Epithelial cell of prostate (primary cell): ENCODE results near the gene ABI2.
"Not testable (repeated sequence)": the region's sequence is repeated elsewhere in the genome, so short reads cannot be mapped to it uniquely, and the experiment has no call there.

Source experiments
- DNase-seq: peaks from one replicate; pipeline ENCODE4 v3.0.0-alpha.2; 2011; ENCODE audit warnings: low read depth, low spot score
- H3K27ac ChIP-seq: fragments of 450-650 bp; 2 replicates; pipeline ENCODE4 v1.5.1; 2017; ENCODE audit warnings: mild to moderate bottlenecking

Gene ABI2

GRCh38 chr2:203352604-203353255 is 24.5 kb downstream of the ABI2 start:
- no peak for DNase-seq
- no peak overlapping the region for H3K27ac ChIP-seq

GRCh38 chr2:203354966-203355365 is 26.8 kb downstream of the ABI2 start:
- no peak overlapping the region for H3K27ac ChIP-seq
- DNase-seq, result no peak

- H3K27ac ChIP-seq, result no peak overlapping the region
- DNase-seq, result no peak
These were observed 31.3 kb downstream of the ABI2 start for GRCh38 chr2:203359450-203359849.

GRCh38 chr2:203360833-203361430 is 32.7 kb downstream of the ABI2 start:
- no peak overlapping the region for H3K27ac ChIP-seq

GRCh38 chr2:203361495-203361894 is 33.3 kb downstream of the ABI2 start:
- no peak overlapping the region for H3K27ac ChIP-seq
- DNase-seq, result no peak

More at GRCh38 chr2:203360833-203361430, 32.7 kb downstream of the ABI2 start:
- DNase-seq, result no peak

GRCh38 chr2:203361922-203362321 is 33.7 kb downstream of the ABI2 start:
- no peak for DNase-seq
- no peak overlapping the region for H3K27ac ChIP-seq

GRCh38 chr2:203366639-203367466 is 38.7 kb downstream of the ABI2 start:
- DNase-seq, result no peak
- H3K27ac ChIP-seq, result no peak overlapping the region

- DNase-seq, H3K27ac ChIP-seq: not testable (repeated sequence)
These were observed 44.5 kb downstream of the ABI2 start for GRCh38 chr2:203372706-203373105.

- DNase-seq, result no peak
These were observed 48.0 kb downstream of the ABI2 start for GRCh38 chr2:203376173-203376572.

GRCh38 chr2:203379156-203379555 is 51.0 kb downstream of the ABI2 start:
- DNase-seq, result no peak
- no peak overlapping the region for H3K27ac ChIP-seq

More at GRCh38 chr2:203376173-203376572, 48.0 kb downstream of the ABI2 start:
- no peak overlapping the region for H3K27ac ChIP-seq

GRCh38 chr2:203383038-203383437 is 54.8 kb downstream of the ABI2 start:
- no peak overlapping the region for H3K27ac ChIP-seq

GRCh38 chr2:203388153-203388552 is 60.0 kb downstream of the ABI2 start:
- not testable (repeated sequence) for DNase-seq

More at GRCh38 chr2:203383038-203383437, 54.8 kb downstream of the ABI2 start:
- DNase-seq, result no peak

GRCh38 chr2:203394519-203395227 is 66.5 kb downstream of the ABI2 start:
- no peak overlapping the region for H3K27ac ChIP-seq
- DNase-seq, result no peak

More at GRCh38 chr2:203388153-203388552, 60.0 kb downstream of the ABI2 start:
- H3K27ac ChIP-seq, result not testable (repeated sequence)

- H3K27ac ChIP-seq, result no peak overlapping the region
- no peak for DNase-seq
These were observed 67.7 kb downstream of the ABI2 start for GRCh38 chr2:203395858-203396257.

- no peak for DNase-seq
- no peak overlapping the region for H3K27ac ChIP-seq
These were observed 68.5 kb downstream of the ABI2 start for GRCh38 chr2:203396667-203397066.

GRCh38 chr2:203399031-203399430 is 70.8 kb downstream of the ABI2 start:
- DNase-seq, result no peak
- no peak overlapping the region for H3K27ac ChIP-seq

- H3K27ac ChIP-seq, result peak overlapping the region; percentile 48
- DNase-seq, result no peak
These were observed 72.8 kb downstream of the ABI2 start for GRCh38 chr2:203400805-203401585.

GRCh38 chr2:203404996-203405395 is 76.8 kb downstream of the ABI2 start:
- no peak for DNase-seq

GRCh38 chr2:203407496-203407895 is 79.3 kb downstream of the ABI2 start:
- no peak for DNase-seq
- H3K27ac ChIP-seq, result no peak overlapping the region

More at GRCh38 chr2:203404996-203405395, 76.8 kb downstream of the ABI2 start:
- no peak overlapping the region for H3K27ac ChIP-seq
